Calu3 (cell line): ENCODE data around the gene DISP3. TPM values are rescaled to one million over a fixed set of nuclear protein-coding genes. Genes with fewer than 3 reads are reported as not detected.

Experiments used
- BruUV-seq: library from RNA; stranded (reverse); fragments of 400-500 nt; replicated peaks from 2 replicates; lab custom pipeline; 2021; lab: Mats Ljungman, UMichigan
- CTCF ChIA-PET: fragments of 300-600 bp; sonication (Branson Sonifier 250); formaldehyde crosslinking; loops from one replicate; lab custom pipeline; 2022; ENCODE audit warnings: antibody characterized with exemption; lab: Charles Lee
- DNase-seq: peaks from one replicate; pipeline ENCODE4 v3.0.0; 2022
- H3K27ac Mint-ChIP-seq: one replicate; pipeline ENCODE4 v1.8.0; 2022; ENCODE audit warnings: mixed read lengths; ENCODE audit not compliant: unreplicated experiment
- H3K27me3 Mint-ChIP-seq: one replicate; pipeline ENCODE4 v1.8.0; 2022; ENCODE audit warnings: mixed read lengths; ENCODE audit not compliant: unreplicated experiment
- H3K36me3 Mint-ChIP-seq: one replicate; pipeline ENCODE4 v1.8.0; 2022; ENCODE audit warnings: mild to moderate bottlenecking, moderate library complexity, mixed read lengths; ENCODE audit not compliant: insufficient read depth, unreplicated experiment
- H3K4me1 Mint-ChIP-seq: one replicate; pipeline ENCODE4 v1.8.0; 2022; ENCODE audit warnings: mild to moderate bottlenecking, low read depth, mixed read lengths; ENCODE audit not compliant: unreplicated experiment
- H3K4me3 Mint-ChIP-seq: one replicate; pipeline ENCODE4 v1.8.0; 2022; ENCODE audit warnings: mild to moderate bottlenecking, low read depth, moderate library complexity, mixed read lengths; ENCODE audit not compliant: unreplicated experiment
- H3K9me3 Mint-ChIP-seq: one replicate; pipeline ENCODE4 v1.8.0; 2022; ENCODE audit warnings: low read depth, mixed read lengths; ENCODE audit not compliant: unreplicated experiment
- intact Hi-C: fragments of 100-400 bp; cut with micrococcal nuclease; formaldehyde crosslinking; loops from one replicate; pipeline ENCODE4 v1.10.0; 2022; ENCODE audit not compliant: unreplicated experiment
- total RNA-seq: library from RNA; stranded (reverse); gene quantifications from 2 replicates; pipeline ENCODE4 v1.2.3, GENCODE V29; 2022
- TF ChIP-seq, protein P1 (sequence below): fragments of 200-600 bp; IDR thresholded peaks from one replicate; pipeline ENCODE4 v1.8.0; 2022; ENCODE audit warnings: antibody characterized with exemption; ENCODE audit not compliant: unreplicated experiment

The DISP3 gene
- total RNA-seq, 1 experiment from 2014 or later = 1.3 TPM

GRCh38 chr1:11485191-11485590 lies 6.2 kb downstream of the DISP3 start:
- BruUV-seq = no TSS peak
- H3K4me3 Mint-ChIP-seq = no peak overlapping the region
- H3K4me1 Mint-ChIP-seq = no peaks in the 10 kb centered on the region
- peaks cover 3% of the 10 kb centered on the region for H3K36me3 Mint-ChIP-seq
- CTCF ChIA-PET = interaction anchor here (0.9 kb wide), 1 partner anchor 11 kb away, joined by 3 read pairs; no protein-coding TSS in a partner anchor
- DNase-seq = no peak
- intact Hi-C loops = no loop called here
- H3K27me3 Mint-ChIP-seq = peaks cover 80% of the 10 kb centered on the region
- TF ChIP-seq, protein P1, sequence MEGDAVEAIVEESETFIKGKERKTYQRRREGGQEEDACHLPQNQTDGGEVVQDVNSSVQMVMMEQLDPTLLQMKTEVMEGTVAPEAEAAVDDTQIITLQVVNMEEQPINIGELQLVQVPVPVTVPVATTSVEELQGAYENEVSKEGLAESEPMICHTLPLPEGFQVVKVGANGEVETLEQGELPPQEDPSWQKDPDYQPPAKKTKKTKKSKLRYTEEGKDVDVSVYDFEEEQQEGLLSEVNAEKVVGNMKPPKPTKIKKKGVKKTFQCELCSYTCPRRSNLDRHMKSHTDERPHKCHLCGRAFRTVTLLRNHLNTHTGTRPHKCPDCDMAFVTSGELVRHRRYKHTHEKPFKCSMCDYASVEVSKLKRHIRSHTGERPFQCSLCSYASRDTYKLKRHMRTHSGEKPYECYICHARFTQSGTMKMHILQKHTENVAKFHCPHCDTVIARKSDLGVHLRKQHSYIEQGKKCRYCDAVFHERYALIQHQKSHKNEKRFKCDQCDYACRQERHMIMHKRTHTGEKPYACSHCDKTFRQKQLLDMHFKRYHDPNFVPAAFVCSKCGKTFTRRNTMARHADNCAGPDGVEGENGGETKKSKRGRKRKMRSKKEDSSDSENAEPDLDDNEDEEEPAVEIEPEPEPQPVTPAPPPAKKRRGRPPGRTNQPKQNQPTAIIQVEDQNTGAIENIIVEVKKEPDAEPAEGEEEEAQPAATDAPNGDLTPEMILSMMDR = no peak
- no peak overlapping the region for H3K27ac Mint-ChIP-seq
- H3K9me3 Mint-ChIP-seq = no peaks in the 10 kb centered on the region

GRCh38 chr1:11486231-11487009 lies 7.5 kb downstream of the DISP3 start:
- H3K27ac Mint-ChIP-seq = no peak overlapping the region
- H3K9me3 Mint-ChIP-seq = no peaks in the 10 kb centered on the region
- H3K36me3 Mint-ChIP-seq = no peaks in the 10 kb centered on the region
- H3K27me3 Mint-ChIP-seq = peaks cover 72% of the 10 kb centered on the region
- BruUV-seq = no TSS peak
- CTCF ChIA-PET = interaction anchor here (1.0 kb wide), 1 partner anchor 11 kb away, joined by 3 read pairs; no protein-coding TSS in a partner anchor
- intact Hi-C loops = no loop called here
- H3K4me3 Mint-ChIP-seq = no peak overlapping the region
- TF ChIP-seq, protein P1 = no peak
- no peaks in the 10 kb centered on the region for H3K4me1 Mint-ChIP-seq
- no peak for DNase-seq

DNA sequence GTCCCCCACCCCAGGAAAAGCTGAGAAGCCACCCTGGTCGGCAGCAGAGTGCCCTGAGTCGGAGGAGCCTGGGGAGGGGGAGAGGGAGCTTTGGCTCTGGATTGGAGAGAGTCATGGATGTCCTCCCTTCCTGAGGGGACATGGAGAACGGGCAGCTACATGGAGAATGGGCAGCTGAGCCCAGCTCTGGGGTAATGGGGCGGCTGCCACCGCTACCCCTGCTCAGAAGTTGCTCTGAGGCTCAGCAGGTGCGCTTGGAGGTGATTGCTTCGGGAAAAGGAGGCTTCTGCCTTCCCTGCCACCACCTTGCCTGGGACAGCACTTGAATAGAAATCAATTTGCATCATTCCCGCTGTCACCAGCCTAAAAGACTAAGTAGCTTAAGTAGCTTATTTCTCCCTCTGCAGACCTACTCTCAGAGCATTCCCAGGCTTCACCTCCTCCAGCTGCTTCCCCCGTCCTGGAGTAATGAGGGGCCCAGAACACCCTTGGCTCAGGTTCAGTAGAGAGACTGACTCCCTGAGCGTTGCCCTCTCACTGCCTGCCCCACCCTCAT lies 8.3 kb downstream of the DISP3 start:
- intact Hi-C loops = no loop called here

DNA sequence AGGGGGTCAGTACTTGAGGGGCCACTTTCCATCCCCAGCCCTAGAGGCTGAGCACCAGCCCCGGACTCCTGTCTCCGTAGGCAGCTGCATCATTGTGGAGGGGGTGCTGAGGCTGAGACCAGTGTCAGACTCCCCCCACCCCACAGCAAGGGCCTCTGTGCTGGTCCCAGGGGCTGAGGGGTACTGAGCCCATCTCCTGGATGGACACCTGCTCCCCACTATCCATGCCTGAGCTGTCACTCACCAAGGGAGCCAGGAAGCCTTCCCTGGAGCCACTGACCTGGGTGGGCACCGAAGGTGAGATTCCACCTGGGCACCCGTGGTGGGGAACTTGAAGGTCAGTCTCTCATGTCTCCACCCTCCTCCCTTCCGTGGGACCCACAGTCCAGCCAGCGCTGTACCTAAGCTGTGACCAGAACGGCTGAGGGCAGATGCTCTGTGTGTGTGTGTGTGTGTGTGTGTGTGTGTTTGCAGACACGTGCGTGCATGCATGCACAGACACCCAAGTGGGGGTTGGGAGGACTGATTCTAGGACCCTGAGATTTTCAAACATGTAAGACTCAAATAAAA lies 9.3 kb downstream of the DISP3 start:
- BruUV-seq = no TSS peak
- TF ChIP-seq, protein P1 = no peak
- CTCF ChIA-PET = no interaction called here

More for the DNA sequence above, 8.3 kb downstream of the DISP3 start:
- peaks cover 63% of the 10 kb centered on the region for H3K27me3 Mint-ChIP-seq
- DNase-seq = no peak
- H3K4me1 Mint-ChIP-seq = no peaks in the 10 kb centered on the region
- no peak overlapping the region for H3K4me3 Mint-ChIP-seq
- CTCF ChIA-PET = interaction anchor here (1.0 kb wide), 1 partner anchor 12 kb away, joined by 3 read pairs; no protein-coding TSS in a partner anchor
- H3K9me3 Mint-ChIP-seq = no peaks in the 10 kb centered on the region
- no peak overlapping the region for H3K27ac Mint-ChIP-seq
- TF ChIP-seq, protein P1 = no peak
- no TSS peak for BruUV-seq
- no peaks in the 10 kb centered on the region for H3K36me3 Mint-ChIP-seq

More for the DNA sequence above, 9.3 kb downstream of the DISP3 start:
- no peaks in the 10 kb centered on the region for H3K36me3 Mint-ChIP-seq
- no peak overlapping the region for H3K4me3 Mint-ChIP-seq
- no peaks in the 10 kb centered on the region for H3K9me3 Mint-ChIP-seq
- H3K27me3 Mint-ChIP-seq = peaks cover 58% of the 10 kb centered on the region
- no peak overlapping the region for H3K27ac Mint-ChIP-seq
- no peaks in the 10 kb centered on the region for H3K4me1 Mint-ChIP-seq
- intact Hi-C loops = no loop called here
- DNase-seq = no peak
